ENCODE measurements around the gene PLEKHA8. TPM values are rescaled to one million over a fixed set of nuclear protein-coding genes. Genes with fewer than 3 reads are reported as not detected.

Gene PLEKHA8
- polyA plus RNA-seq, 5 donors = 11.2 to 20.2 (median 17.2) TPM

DNA sequence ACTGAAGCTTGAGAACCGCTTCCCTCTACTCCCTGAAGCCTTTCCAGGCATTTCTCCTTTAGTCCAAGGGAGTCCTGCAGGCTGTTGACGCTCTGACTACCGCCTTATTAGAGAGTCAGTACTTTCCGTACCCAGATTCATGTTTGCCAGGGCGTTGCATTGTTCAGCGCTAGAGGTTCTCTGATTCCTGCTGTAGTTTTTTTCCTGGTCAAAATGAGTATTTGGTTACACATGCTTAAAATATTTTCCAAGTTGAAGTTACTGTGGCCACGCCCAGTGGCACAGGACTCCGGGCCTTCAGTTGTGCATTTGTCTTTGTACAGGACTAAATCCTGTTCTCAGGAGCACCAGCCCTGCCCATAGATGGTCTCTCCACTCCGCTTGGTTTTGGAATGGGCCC lies 114.5 kb downstream of the PLEKHA8 start:
- no peak for DNase-seq

- no peak for DNase-seq
Measured at GRCh38 chr7:30143748-30144251, 115.6 kb downstream of the PLEKHA8 start.

DNA sequence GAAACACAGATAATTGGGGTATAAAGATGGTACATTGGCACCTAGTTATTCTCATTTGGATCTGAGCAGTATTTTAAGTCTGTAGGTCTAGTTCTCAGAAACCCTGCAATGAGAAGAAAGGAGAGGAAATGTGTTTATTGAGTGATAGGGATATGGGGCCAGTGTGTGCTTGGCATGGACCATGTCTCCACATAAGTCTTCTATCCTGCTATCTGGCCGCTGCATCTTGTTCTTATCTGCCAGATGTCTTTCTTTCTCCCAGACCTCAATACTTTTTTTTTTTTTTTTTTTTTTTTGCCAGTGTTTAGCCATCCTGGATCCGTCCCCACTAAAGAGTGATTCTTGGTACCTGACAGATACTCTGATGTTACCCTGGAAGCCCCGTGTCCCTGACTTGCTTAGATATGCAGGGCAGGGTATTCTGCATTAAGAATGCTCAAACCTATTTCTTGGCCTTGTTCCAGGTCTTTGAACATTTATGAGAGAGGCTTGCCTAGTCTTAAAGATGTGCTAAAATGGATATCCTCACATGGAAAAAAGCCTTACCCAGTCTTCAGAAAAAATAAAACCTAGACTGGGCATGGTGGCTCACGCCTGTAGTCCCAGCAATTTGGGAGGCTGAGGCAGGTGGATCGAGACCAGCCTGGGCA lies 116.6 kb downstream of the PLEKHA8 start:
- DNase-seq = no peak

- DNase-seq = no peak
Measured at GRCh38 chr7:30145426-30145970, 117.3 kb downstream of the PLEKHA8 start.

DNA sequence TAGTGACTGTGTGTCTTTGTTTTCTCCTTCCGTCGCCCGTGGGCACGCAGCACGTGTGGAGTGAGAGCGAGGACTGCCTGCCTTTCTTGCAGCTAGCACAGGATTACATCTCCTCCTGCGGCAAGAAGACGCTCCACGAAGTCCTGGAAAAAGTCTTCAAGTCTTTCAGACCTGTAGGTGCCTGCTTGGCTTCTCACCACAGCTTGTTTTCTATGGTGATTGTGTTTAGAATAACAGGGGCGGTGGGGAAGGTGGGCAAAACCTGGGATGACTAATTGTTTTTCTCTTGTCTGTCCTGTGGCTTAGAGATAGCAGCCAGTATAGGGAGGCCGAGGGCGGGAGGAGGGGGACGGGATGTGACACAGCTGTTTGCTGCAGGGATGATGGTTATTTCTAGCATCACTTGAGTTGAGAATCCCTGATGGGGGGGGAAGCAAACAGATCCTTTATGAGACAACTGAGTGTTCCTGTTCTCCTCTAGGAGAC lies 118.0 kb downstream of the PLEKHA8 start:
- DNase-seq = no peak

- DNase-seq = no peak
Measured at GRCh38 chr7:30147223-30147622, 119.0 kb downstream of the PLEKHA8 start.

GRCh38 chr7:30147785-30148184 lies 119.6 kb downstream of the PLEKHA8 start:
- no peak for DNase-seq

DNA sequence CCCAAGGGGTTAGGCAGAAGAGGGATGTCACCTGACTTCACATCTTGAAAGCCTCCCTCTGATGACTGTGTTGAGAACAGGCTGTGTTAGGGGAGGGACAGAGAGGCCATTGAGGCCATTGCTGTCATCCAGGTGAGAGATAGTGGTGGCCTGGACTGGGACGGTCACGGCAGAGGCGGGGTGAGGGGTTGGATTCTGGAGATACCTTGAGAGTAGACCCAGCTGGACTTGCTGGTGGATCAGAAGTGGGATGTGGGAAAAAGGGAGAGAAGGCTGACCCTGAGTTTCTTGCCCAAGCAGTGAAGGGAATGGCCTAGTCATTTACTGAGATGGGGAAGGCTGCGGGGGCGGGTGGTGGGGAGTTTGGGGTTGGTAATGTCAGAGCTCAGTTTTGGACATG lies 120.2 kb downstream of the PLEKHA8 start:
- DNase-seq = no peak

DNA sequence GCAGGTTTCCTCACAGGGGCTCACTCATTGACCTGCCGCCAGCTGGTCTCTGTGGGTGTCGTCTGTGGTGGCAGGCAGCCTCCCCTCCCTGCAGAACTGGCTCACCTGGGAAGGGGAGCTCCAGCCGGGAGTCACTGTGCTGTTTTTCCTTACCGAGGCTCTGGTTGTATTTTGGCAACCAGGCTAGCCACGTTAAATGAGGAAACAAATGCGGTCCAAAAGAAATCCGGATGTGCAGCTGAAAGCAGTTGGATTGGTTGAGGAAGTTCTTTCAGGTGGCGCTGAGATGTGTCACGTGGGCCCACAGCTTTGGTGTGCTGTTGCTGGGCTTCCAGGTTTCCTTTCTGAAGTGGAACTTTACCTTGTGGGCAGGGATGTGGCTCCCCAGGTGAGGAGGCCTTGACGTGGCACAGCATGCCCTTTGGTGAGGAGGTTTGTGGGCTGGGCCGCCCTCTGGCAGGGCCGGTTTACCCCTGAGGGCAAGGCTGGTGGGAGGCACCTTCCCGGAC lies 120.8 kb downstream of the PLEKHA8 start:
- DNase-seq = no peak

DNA sequence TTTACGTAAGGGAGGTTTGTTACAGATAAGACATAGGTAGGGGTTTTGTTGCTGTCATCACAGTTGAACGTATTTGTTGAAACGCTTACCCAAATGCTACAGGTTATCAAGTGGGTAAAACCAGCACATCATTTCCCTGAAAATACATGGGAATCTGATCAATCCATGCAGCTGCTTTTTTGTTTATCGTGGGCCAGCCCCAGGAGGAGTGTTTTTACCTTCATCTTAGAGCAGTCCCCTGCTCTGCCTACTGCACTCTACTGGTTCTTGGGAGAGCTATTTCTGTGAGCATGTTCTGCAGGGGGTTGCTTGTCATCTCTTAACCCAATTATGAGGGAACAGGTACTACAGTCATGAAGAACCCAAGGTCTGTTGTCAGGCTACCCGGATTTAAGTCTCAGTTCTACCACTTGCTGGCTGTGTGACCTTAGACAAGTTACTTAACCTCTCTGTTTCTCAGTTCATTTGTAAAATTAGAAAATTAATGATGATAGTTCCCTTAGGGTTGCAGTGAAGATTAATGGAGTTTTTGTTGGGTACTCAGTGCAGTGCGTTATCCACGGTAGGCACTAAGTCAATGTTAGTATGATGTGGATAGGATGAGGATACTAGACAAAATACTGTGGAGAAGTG lies 121.5 kb downstream of the PLEKHA8 start:
- DNase-seq = no peak

DNA sequence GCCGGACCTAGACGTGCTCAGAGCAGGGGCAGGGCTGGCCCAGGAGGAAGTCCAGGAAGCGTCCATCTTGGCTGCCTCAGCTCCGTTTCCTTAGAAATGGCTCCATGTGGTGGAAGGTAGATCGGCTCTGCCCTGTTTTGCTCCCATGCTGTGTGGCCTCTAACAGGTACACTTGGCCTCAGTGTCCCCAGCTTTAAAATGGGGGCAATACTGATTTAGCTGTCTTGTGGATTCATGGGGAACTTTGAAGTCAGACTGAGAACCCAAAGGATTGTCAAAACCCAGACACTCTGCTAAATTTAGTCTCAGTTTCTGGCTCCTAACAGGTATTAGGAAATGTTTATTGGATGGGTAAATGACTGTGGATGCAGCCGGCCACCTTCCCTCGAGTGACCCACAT lies 122.5 kb downstream of the PLEKHA8 start:
- no peak for DNase-seq

DNA sequence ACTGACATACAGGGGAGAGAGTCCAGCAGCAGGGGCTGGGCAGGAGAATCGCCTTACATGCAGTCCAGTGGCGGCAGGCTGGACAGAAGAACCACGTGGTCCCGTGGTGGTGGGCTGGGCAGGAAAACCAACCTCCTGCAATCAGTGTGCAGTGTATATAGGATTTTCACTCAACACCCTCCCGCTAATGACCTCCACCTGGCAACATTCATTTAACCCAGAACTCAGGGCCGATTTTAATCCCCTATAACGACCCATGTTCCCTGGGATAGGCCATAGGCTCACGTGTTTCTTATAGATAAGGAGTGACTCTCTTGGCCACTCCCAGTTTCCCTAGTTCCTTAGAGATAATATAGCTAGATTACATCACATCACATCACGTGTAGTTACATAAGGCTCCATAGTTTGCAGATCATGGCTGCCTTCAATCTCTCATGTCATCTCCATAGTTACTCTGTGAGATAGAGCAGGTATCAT lies 125.9 kb downstream of the PLEKHA8 start:
- no peak for DNase-seq

GRCh38 chr7:30155481-30155880 lies 127.3 kb downstream of the PLEKHA8 start:
- no peak for DNase-seq

- DNase-seq = no peak
Measured at GRCh38 chr7:30157204-30157603, 129.0 kb downstream of the PLEKHA8 start.

DNA sequence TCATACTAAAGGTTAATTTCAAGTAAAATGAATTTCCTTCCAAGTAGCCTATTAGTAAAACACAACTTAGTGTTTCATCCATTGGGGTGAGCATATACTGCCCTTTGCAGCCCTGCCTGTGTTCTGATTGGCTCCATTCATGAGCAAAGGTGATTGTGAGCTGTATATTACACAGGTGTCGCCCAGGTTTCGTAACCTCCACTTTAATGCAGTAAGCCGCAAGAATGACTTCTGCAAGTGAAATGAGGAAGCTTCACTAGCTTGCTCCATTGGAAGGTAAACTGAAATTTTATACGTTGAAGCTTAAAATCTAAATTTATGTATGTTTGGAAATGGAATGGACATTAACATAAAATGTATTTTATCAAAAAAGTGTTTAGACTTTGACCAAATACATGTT lies 131.0 kb downstream of the PLEKHA8 start:
- DNase-seq = no peak

- no peak for DNase-seq
Measured at GRCh38 chr7:30159698-30160143, 131.5 kb downstream of the PLEKHA8 start.

GRCh38 chr7:30160329-30160728 lies 132.1 kb downstream of the PLEKHA8 start:
- DNase-seq = no peak

- no peak for DNase-seq
Measured at GRCh38 chr7:30162133-30162532, 133.9 kb downstream of the PLEKHA8 start.

DNA sequence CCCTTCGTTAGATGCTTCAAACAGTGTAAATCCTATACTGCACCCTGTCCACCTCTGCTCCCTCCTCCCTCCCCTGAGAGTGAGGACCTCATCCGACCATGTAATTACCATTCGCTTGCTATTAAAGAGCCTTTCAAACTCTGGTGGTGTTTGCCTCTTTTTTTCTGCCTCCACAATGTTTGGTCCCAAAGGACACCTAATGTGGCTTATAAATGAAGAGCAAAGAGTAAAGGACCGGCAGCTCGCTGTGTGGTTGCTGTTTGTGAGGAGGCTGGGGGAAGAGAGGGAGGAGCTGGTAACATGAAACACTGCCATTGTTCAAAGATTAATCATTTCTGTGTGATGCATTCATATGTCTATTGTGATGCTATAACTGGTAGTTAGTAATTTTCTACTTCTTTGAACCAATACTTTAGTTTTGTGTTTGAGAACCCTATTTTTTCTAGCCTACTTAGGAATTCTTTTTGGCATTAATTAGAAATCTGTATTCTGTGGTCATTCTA lies 134.5 kb downstream of the PLEKHA8 start:
- DNase-seq = no peak

DNA sequence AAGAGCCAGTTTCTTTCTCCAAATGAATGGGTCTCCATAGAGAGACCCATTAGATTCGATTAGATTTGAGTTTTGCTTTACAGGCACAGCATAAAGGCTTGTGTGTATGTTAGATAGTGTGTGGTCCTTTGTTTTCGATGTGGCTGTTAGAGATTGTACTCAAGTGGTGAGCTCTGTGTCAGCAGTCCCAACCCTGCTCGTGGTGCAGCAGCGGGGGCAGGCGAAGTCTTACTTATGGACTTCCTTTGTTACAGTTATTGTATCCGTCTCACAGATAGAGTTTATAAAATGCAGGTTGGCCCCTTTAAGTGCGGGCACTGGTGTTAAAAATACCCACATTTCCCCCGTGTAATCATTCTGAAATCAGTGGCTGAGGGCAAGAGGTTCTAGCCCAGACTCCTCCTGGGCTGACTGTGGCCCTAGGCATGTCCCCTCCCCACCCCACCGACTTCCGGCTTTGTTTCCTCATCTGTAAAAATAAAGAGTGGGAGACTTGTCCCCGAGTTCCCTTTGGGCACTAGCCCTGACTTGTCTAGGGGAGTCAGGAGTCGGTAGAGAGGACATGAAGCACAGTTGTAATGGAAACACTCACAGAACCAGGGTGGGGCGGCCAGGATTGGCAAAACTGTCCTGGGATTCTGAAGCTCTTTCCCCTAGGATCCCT lies 135.2 kb downstream of the PLEKHA8 start:
- no peak for DNase-seq

DNA sequence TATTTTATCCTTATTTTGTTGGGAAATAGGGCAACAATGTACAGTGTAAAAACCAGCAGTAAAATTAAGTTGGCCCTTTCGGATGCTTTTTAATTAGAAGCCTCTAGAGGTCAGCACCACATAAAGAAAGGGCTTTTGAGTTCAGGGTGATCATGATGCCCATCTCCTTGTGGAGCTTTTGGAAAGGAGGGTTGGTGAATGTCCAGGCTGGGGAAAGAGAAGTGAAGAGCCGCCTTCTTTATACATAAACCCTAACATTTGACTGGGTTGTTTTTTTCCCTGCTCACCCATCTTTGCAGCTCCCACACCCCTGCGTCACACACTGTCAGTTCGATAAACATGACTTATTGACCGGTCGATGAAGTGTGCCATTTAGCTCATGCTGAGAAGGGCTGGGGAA lies 136.4 kb downstream of the PLEKHA8 start:
- DNase-seq = no peak

- DNase-seq = no peak
Measured at GRCh38 chr7:30165590-30165989, 137.4 kb downstream of the PLEKHA8 start.
